HepG2 (cell line): ENCODE measurements around the gene GPLD1. TPM values are rescaled to one million over a fixed set of nuclear protein-coding genes. Genes with fewer than 3 reads are reported as not detected.

Experiments
- BRCA1 ChIP-seq: sonication (generic); formaldehyde crosslinking; IDR thresholded peaks from 2 replicates; pipeline ENCODE4 v1.4.0; 2020; ENCODE audit warnings: missing genetic modification reagents
- ELK4 ChIP-seq: sonication (generic); formaldehyde crosslinking; IDR thresholded peaks from 2 replicates; pipeline ENCODE4 v1.9.0; 2021; ENCODE audit warnings: missing genetic modification reagents, borderline replicate concordance
- JDP2 ChIP-seq: sonication (generic); formaldehyde crosslinking; IDR thresholded peaks from 2 replicates; pipeline ENCODE4 v1.8.1; 2022; ENCODE audit warnings: missing genetic modification reagents, borderline replicate concordance
- NRL ChIP-seq: sonication (generic); formaldehyde crosslinking; IDR thresholded peaks from 2 replicates; pipeline ENCODE4 v1.5.0; 2020; ENCODE audit warnings: missing genetic modification reagents, mild to moderate bottlenecking, moderate library complexity, borderline replicate concordance
- PLSCR1 ChIP-seq: sonication (generic); formaldehyde crosslinking; IDR thresholded peaks from 2 replicates; pipeline ENCODE4 v1.5.0; 2020; ENCODE audit warnings: missing genetic modification reagents, mild to moderate bottlenecking, borderline replicate concordance
- ZBED4 ChIP-seq: sonication (generic); formaldehyde crosslinking; IDR thresholded peaks from 2 replicates; pipeline ENCODE4 v1.4.0; 2020; ENCODE audit warnings: missing genetic modification reagents, borderline replicate concordance
- ZHX1 ChIP-seq: sonication (generic); formaldehyde crosslinking; IDR thresholded peaks from 2 replicates; pipeline ENCODE4 v1.8.1; 2022; ENCODE audit warnings: low read depth, mild to moderate bottlenecking, missing genetic modification reagents
- ZNF142 ChIP-seq: sonication (generic); formaldehyde crosslinking; IDR thresholded peaks from 2 replicates; pipeline ENCODE4 v1.4.0; 2020; ENCODE audit warnings: missing genetic modification reagents
- ZNF383 ChIP-seq: sonication (generic); formaldehyde crosslinking; IDR thresholded peaks from 2 replicates; pipeline ENCODE4 v1.4.0; 2020; ENCODE audit warnings: missing genetic modification reagents, mild to moderate bottlenecking, borderline replicate concordance
- ZNF484 ChIP-seq: sonication (generic); formaldehyde crosslinking; IDR thresholded peaks from 2 replicates; pipeline ENCODE4 v1.5.1; 2020; ENCODE audit warnings: mild to moderate bottlenecking, low read depth, missing genetic modification reagents, borderline replicate concordance
- ZNF781 ChIP-seq: sonication (generic); formaldehyde crosslinking; IDR thresholded peaks from 2 replicates; pipeline ENCODE4 v1.5.1; 2020; ENCODE audit warnings: borderline replicate concordance, mild to moderate bottlenecking, missing genetic modification reagents; ENCODE audit errors: not compliant biosample characterization
- polyA plus RNA-seq, 8 experiments: library from polyadenylated mRNA; depleted of rRNA in 3 of 8; stranded (reverse) in 7 of 8; unstranded in 1 of 8; fragments of >200 nt; fragmentation: Illumina TruSeq in 4 of 8; extraction: Trizol in 4 of 8; gene quantifications; 2 replicates each; pipeline versions ENCODE4 v1.2.1 to v1.2.3, GENCODE V29; 2011 to 2016; ENCODE audit warnings: low read depth in 4 of 8, missing spikeins in 1 of 8, mixed read lengths in 1 of 8; ENCODE audit not compliant: insufficient read depth in 1 of 8
- total RNA-seq, 5 experiments: library from RNA; depleted of rRNA; stranded (reverse); fragments of >200 nt; fragmentation: Illumina TruSeq; extraction: Trizol; gene quantifications; 2 replicates each; pipeline ENCODE4 v1.2.3, GENCODE V29; 2016; ENCODE audit warnings: low read depth in 1 of 5

GPLD1 gene
- total and polyA plus RNA-seq, 2 of the 13 experiments (the other 11 are each of a cell fraction or from before 2014, with no cell fraction given): 6.2 to 7.6 TPM

GRCh38 chr6:24504649-24505586 lies 15.5 kb upstream of the GPLD1 start (continued):
- TF ChIP-seq ZBED4 (CRISPR knock-in tag) (peak; percentile 74; the same call in 1 of the 2 replicates), ZHX1 (0 out of 2 replicates have a peak, but pooled peaks have one; percentile 64), ELK4 (CRISPR knock-in tag) (no peak), ZNF484 (CRISPR knock-in tag) (no peak), NRL (CRISPR knock-in tag) (no peak; the same call in 1 of the 2 replicates), ZNF781 (CRISPR knock-in tag) (peak; percentile 24), PLSCR1 (CRISPR knock-in tag) (no peak), ZNF142 (CRISPR knock-in tag) (0 out of 2 replicates have a peak, but pooled peaks have one; percentile 23), BRCA1 (CRISPR knock-in tag) (no peak), JDP2 (CRISPR knock-in tag) (no peak), ZNF383 (no peak)
